ENCODE measurements around the gene MFN1.

DNA sequence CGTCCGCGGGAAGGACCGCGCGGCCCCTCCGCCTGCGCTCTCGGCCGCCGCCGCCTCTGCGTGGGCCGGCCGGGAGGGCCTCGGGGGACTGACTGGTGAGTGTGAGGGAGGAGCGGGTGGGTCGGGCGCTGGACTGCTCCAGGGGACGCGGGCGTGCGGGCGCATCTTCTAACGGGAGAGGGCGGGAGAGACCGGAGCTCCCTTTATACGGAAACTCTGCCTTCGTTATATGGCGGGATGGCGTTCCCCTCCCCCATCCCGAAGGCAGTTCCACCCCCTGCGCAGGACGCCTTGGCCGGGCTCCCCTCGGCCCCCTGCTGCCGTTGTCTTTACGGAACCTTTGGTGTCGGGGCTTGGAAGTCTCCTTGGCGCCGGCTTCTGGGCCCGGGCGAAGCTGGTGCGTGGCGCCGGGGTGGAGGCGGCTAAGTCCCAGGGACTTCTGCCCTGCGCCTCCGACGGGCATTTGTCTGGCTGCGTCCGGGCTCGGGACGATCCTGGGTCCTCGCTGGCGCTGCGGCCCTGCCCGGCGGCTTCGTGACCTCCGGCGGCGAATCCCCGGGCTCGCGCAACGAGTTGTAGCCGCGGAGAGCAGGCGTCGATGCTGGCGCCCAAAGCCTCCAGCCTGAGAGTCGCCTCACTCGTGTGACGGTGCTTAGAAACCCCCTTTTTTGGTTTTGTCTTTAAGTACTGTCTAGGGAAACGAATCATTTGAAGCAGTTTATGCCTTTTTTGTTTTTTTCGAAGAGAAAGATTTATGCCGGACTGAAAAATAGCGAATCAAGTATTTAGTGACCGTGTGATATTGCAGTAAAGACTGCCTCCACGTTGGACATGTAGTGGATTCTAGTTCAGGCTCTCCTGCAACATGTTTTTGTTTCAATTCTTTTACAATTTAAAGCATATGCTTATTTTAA is 24.1 kb upstream of the MFN1 start:
- no peak for TF ChIP-seq ZFP3 (CRISPR knock-in tag; IDR thresholded peaks at IDR 0.05)
- TF ChIP-seq RARB (CRISPR knock-in tag; IDR thresholded peaks at IDR 0.05), result no peak
- TF ChIP-seq, protein P1, sequence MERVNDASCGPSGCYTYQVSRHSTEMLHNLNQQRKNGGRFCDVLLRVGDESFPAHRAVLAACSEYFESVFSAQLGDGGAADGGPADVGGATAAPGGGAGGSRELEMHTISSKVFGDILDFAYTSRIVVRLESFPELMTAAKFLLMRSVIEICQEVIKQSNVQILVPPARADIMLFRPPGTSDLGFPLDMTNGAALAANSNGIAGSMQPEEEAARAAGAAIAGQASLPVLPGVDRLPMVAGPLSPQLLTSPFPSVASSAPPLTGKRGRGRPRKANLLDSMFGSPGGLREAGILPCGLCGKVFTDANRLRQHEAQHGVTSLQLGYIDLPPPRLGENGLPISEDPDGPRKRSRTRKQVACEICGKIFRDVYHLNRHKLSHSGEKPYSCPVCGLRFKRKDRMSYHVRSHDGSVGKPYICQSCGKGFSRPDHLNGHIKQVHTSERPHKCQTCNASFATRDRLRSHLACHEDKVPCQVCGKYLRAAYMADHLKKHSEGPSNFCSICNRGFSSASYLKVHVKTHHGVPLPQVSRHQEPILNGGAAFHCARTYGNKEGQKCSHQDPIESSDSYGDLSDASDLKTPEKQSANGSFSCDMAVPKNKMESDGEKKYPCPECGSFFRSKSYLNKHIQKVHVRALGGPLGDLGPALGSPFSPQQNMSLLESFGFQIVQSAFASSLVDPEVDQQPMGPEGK (CRISPR knock-in tag; IDR thresholded peaks at IDR 0.05; ENCODE audit: borderline replicate concordance), result no peak
- TF ChIP-seq TCF4 (CRISPR knock-in tag; IDR thresholded peaks at IDR 0.05; ENCODE audit: borderline replicate concordance), result no peak
- TF ChIP-seq, protein P2, sequence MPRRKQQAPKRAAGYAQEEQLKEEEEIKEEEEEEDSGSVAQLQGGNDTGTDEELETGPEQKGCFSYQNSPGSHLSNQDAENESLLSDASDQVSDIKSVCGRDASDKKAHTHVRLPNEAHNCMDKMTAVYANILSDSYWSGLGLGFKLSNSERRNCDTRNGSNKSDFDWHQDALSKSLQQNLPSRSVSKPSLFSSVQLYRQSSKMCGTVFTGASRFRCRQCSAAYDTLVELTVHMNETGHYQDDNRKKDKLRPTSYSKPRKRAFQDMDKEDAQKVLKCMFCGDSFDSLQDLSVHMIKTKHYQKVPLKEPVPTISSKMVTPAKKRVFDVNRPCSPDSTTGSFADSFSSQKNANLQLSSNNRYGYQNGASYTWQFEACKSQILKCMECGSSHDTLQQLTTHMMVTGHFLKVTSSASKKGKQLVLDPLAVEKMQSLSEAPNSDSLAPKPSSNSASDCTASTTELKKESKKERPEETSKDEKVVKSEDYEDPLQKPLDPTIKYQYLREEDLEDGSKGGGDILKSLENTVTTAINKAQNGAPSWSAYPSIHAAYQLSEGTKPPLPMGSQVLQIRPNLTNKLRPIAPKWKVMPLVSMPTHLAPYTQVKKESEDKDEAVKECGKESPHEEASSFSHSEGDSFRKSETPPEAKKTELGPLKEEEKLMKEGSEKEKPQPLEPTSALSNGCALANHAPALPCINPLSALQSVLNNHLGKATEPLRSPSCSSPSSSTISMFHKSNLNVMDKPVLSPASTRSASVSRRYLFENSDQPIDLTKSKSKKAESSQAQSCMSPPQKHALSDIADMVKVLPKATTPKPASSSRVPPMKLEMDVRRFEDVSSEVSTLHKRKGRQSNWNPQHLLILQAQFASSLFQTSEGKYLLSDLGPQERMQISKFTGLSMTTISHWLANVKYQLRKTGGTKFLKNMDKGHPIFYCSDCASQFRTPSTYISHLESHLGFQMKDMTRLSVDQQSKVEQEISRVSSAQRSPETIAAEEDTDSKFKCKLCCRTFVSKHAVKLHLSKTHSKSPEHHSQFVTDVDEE (CRISPR knock-in tag; IDR thresholded peaks at IDR 0.05), result no peak
- TF ChIP-seq ZFP30 (CRISPR knock-in tag; IDR thresholded peaks at IDR 0.05), result no peak
- TF ChIP-seq ARNTL (CRISPR knock-in tag; IDR thresholded peaks at IDR 0.05; ENCODE audit: borderline replicate concordance, low read depth), result no peak
- TF ChIP-seq, protein P3, sequence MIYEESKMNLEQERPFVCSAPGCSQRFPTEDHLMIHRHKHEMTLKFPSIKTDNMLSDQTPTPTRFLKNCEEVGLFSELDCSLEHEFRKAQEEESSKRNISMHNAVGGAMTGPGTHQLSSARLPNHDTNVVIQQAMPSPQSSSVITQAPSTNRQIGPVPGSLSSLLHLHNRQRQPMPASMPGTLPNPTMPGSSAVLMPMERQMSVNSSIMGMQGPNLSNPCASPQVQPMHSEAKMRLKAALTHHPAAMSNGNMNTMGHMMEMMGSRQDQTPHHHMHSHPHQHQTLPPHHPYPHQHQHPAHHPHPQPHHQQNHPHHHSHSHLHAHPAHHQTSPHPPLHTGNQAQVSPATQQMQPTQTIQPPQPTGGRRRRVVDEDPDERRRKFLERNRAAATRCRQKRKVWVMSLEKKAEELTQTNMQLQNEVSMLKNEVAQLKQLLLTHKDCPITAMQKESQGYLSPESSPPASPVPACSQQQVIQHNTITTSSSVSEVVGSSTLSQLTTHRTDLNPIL (CRISPR knock-in tag; IDR thresholded peaks at IDR 0.05; ENCODE audit: low read depth), result no peak
- no peak for TF ChIP-seq OSR1 (CRISPR knock-in tag; IDR thresholded peaks at IDR 0.05)
- no peak for TF ChIP-seq TOX (CRISPR knock-in tag; IDR thresholded peaks at IDR 0.05; ENCODE audit: borderline replicate concordance)
- TF ChIP-seq SNAI2 (CRISPR knock-in tag; IDR thresholded peaks at IDR 0.05), result no peak
- no peak for TF ChIP-seq BACH2 (CRISPR knock-in tag; IDR thresholded peaks at IDR 0.05; ENCODE audit: borderline replicate concordance)

Data from SK-N-SH treated with all-trans-retinoic acid at 6 μM for 48 hours (cell line).